SH-SY5Y (cell line): ENCODE data around the gene NFATC2IP.

ENCODE experiments used
- GATA2 ChIP-seq: IDR thresholded peaks from 2 replicates; pipeline ENCODE4 v1.6.1; 2011; ENCODE audit warnings: mild to moderate bottlenecking, low read depth, low read length
- GATA3 ChIP-seq: IDR thresholded peaks from 2 replicates; pipeline ENCODE4 v1.6.1; 2011; ENCODE audit warnings: low read depth, mild to moderate bottlenecking, low read length, moderate library complexity

The NFATC2IP gene

GRCh38 chr16:28918698-28919097 is 32.0 kb upstream of the NFATC2IP start:
- TF ChIP-seq GATA3, result no peak
- TF ChIP-seq GATA2, result no peak

DNA sequence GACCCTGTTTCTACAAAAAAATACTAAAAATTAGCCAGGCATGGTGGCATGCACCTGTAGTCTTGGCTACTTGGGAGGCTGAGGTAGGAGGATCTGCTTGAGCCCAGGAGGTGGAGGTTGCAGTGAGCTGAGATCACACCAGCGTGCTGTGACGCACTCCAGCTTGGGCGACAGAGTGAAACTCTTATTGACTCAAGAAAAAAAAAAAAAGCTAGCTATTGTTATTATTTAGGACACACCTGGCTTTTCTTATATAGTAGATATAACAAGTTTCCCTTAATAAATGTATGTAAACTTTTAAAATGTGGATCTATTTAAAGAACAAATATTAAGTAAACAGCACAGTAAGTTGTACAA is 27.5 kb upstream of the NFATC2IP start:
- no peak for TF ChIP-seq GATA3
- TF ChIP-seq GATA2, result no peak

- TF ChIP-seq GATA2, result no peak
- no peak for TF ChIP-seq GATA3
These were observed 26.9 kb upstream of the NFATC2IP start for GRCh38 chr16:28923652-28924398.

DNA sequence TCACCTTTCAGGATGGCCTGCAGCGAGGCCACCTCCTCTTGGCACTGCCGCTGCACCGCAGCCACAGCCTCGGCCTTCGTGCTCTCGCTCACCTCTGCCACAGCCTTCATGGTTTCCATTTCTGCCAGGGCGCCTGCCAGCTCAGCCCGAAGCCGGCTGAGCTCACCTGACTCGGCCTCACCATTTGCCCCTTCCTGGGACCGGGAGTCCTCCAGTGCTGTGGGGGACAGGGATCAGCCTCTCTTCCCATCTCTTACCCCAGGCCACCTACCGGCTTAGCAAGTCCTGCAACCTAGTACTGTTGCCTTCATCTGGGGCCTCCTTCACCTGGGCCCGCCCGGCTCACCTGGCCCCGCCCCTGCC is 26.4 kb upstream of the NFATC2IP start:
- TF ChIP-seq GATA2, result no peak
- TF ChIP-seq GATA3, result no peak

GRCh38 chr16:28924762-28925385 is 25.9 kb upstream of the NFATC2IP start, which contains the start of gene RABEP2:
TSS of gene RABEP2 (minus strand) at chr16:28925238. CDS start at chr16:28925163, 75 bp downstream.
- no peak for TF ChIP-seq GATA2
- no peak for TF ChIP-seq GATA3

- TF ChIP-seq GATA2 (peak; percentile 53; the same call in 1 of the 2 replicates), GATA3 (no peak)
These were observed 25.1 kb upstream of the NFATC2IP start for GRCh38 chr16:28925386-28926228.

- TF ChIP-seq GATA2 (no peak), GATA3 (no peak)
These were observed 22.9 kb upstream of the NFATC2IP start for GRCh38 chr16:28927815-28928214.

GRCh38 chr16:28930203-28930602 is 20.5 kb upstream of the NFATC2IP start:
- TF ChIP-seq GATA2, result no peak

DNA sequence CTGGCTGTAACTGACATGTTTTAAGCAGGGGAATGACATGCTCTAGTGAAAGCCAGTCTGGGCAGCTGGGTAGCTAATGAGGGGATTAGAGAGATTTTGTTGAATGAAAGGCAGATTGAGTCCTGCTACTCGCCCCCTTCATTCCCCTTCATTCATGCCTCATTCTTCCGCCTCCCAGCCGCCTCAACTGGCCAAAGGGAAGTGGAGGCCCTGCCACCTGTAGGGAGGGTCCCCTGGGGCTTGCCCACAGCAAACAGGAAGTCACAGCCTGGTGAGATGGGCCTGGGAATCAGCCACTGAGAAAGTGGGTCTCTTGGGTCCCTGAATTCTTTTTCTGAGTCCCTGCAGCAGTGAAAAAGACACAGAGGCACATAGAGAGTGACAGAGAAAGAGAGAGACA is 20.1 kb upstream of the NFATC2IP start:
- TF ChIP-seq GATA2 (no peak), GATA3 (no peak)

DNA sequence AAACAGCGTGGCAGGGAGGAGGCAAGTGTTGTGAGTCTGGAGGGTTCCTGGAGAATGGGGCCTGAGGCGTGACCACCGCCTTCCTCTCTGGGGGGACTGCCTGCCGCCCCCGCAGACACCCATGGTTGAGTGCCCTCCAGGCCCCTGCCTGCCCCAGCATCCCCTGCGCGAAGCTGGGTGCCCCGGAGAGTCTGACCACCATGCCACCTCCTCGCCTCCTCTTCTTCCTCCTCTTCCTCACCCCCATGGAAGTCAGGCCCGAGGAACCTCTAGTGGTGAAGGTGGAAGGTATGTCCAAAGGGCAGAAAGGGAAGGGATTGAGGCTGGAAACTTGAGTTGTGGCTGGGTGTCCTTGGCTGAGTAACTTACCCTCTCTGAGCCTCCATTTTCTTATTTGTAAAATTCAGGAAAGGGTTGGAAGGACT is 18.9 kb upstream of the NFATC2IP start, which contains the start of gene CD19:
TSS of gene CD19 (plus strand) at position 171 of the 425 bp plus-strand sequence. CDS start at position 201, 30 bp downstream.
- TF ChIP-seq GATA3, result no peak
- no peak for TF ChIP-seq GATA2

DNA sequence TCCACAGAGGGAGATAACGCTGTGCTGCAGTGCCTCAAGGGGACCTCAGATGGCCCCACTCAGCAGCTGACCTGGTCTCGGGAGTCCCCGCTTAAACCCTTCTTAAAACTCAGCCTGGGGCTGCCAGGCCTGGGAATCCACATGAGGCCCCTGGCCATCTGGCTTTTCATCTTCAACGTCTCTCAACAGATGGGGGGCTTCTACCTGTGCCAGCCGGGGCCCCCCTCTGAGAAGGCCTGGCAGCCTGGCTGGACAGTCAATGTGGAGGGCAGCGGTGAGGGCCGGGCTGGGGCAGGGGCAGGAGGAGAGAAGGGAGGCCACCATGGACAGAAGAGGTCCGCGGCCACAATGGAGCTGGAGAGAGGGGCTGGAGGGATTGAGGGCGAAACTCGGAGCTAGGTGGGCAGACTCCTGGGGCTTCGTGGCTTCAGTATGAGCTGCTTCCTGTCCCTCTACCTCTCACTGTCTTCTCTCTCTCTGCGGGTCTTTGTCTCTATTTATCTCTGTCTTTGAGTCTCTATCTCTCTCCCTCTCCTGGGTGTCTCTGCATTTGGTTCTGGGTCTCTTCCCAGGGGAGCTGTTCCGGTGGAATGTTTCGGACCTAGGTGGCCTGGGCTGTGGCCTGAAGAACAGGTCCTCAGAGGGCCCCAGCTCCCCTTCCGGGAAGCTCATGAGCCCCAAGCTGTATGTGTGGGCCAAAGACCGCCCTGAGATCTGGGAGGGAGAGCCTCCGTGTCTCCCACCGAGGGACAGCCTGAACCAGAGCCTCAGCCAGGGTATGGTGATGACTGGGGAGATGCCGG is 18.2 kb upstream of the NFATC2IP start:
- TF ChIP-seq GATA2 (no peak), GATA3 (no peak)

GRCh38 chr16:28933171-28933570 is 17.6 kb upstream of the NFATC2IP start:
- TF ChIP-seq GATA3 (no peak), GATA2 (no peak)

DNA sequence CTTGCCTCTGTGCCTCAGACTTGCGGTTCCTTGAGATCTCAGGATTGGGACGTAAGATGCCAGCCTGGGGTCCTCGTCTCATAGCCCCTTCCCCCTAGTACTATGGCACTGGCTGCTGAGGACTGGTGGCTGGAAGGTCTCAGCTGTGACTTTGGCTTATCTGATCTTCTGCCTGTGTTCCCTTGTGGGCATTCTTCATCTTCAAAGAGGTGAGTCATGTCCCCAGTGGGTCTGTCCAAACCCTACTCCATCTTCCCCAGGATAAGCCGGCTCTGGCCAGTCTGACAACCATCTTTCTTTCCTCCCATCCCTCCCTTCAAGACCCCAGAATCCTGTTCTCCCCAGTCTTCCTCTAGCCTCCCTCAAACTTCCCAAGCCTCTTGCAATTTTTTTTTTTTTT is 15.4 kb upstream of the NFATC2IP start:
- TF ChIP-seq GATA3 (no peak), GATA2 (no peak)
